Activated CD4-positive, alpha-beta T cell treated with anti-CD3 and anti-CD28 coated beads, Interleukin-2, amount 50 U/mL, for 48 hours (primary cell): ENCODE measurements around the gene TYW1B.
"Not testable (repeated sequence)": the region's sequence is repeated elsewhere in the genome, so short reads cannot be mapped to it uniquely, and the experiment has no call there.

Experiments
- DNase-seq, 2 experiments: peaks; one replicate each; pipeline ENCODE4 v3.0.0-alpha.2; 2020

Gene TYW1B

DNA sequence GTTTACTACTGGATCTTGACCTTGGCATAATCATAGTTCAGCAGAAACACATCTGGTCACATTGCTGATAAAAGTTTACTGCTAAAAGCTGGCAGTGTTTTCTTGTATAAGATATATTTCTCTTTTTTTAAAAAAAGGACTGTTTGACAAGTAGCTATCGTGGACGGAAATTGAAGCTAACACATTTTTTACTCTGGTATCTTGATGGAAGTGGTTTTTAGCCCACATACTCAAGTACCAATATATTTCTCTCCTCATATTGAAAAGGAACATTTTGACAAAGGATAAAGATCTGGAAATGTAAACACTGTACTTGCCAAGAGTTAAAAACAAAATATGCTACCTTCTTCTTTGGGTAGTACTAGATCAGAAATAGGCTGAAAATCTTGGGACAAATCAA lies 137.8 kb downstream of the TYW1B start:
- not testable (repeated sequence) for DNase-seq

DNA sequence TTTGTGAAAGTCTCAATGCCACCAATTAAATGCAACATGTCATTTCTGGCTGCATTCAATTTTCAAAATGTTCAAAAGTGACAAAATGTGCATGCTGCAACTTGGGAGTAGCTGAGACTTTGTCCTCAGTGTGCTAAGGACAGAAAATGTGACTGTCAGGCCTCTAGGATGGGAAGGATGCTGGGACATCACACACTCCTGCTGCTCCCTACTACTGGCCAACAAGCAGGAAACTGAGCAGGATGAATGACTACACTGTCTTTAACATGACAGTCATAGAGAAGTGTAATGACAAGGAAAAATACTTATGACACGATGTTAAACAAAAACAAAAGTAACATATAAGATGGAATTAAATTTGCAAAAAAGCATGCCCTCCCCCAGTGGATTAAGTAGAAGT lies 138.7 kb downstream of the TYW1B start:
- DNase-seq = not testable (repeated sequence)

DNA sequence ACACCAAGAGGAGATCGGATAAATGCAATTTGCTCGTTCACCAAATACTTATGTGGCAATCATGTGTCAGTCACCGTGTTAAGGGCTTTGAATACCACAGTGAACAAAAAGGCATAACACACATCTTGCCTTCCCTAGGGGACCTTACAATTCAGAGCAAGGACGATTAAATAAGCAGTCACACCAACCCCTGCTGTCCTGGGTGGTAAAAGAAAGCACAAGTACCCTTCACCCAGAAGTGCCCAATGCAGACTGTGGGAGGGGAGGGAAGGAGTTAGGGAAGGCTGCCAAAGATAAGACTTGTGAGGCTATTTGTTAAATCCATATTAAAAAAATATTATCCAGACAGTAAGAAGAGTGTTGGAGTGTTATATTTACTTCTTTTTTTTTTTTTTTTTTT lies 146.8 kb downstream of the TYW1B start:
- DNase-seq = not testable (repeated sequence)

DNA sequence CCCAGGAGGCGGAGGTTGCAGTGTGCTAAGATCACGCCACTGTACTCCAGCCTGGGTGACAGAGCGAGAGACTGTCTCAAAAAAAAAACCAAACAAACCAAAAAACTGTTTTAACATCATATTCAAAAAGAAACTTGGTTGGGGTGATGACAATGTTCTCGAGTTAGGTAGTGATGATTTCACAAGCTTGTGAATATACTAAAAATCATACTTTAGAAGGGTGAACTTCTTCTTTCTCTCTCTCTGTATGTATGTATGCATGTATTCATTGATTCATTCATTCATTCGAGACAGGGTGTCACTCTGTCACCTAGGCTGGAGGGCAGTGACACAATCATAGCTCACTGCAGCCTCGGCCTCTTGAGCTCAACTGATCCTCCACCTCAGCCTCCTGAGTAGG lies 151.1 kb downstream of the TYW1B start:
- DNase-seq = not testable (repeated sequence)

DNA sequence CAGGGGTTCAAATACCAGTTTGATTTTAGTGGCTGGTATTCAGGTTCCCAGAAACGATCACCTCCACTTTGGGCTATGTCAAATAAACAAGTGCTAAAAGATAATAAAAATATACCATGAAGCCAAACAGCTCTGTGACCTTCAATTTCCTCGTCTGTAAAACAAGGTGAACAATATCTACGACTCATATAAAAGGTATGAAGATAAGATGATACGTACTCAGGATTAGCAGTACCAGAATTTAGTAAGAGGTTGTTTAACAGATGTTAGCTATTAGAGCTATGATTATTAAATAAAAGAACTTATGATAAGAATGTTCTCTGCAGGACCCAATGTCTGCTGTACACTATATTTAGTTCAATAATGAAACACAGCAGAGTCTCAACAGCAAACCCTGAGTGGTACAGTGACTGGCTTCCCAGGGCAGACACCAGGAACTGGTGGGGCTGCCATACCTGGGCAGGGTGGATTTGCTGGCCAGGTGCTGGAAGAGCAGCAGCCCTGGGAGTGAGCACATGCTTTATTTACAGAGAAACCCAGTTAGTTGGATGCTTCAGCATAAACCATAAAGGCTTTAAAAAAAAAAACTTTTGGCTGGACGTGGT lies 151.8 kb downstream of the TYW1B start:
- not testable (repeated sequence) for DNase-seq

DNA sequence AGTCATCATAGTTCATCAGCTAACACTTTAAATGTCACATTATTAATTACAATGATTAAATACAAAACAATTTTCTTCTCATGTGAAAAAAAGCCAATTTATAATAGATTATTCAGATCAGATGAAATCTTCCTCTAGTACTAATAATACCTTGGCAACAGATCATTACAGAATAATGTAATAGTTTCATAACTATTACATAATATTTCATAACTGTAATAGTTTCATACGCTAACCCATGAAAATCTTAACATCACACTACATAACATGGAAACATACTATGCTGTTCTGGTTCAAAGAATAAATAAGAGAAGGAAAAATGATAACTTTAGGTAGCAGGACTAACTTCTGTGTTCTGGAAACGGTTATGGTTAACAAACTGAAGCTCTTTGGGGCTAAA lies 152.3 kb downstream of the TYW1B start:
- DNase-seq = not testable (repeated sequence)

DNA sequence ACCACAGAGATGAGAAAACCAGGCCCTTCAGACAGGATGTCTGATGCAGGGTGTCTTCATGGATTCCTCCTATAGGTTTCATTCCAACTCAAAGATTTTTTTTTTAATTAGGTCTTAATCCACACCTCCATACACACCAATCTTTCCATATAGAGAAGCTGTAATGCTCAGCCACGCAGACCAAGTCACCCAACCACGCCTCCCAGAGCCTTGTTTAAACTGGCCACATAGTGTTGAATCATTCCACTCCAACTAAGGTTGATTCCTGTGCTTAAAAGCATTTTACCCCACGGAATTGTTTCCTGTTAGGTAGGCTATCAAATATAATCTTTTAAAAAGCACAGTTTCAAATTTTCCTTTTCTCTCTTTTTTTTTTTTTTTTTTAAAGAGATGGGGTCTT lies 153.6 kb downstream of the TYW1B start:
- DNase-seq = no peak

DNA sequence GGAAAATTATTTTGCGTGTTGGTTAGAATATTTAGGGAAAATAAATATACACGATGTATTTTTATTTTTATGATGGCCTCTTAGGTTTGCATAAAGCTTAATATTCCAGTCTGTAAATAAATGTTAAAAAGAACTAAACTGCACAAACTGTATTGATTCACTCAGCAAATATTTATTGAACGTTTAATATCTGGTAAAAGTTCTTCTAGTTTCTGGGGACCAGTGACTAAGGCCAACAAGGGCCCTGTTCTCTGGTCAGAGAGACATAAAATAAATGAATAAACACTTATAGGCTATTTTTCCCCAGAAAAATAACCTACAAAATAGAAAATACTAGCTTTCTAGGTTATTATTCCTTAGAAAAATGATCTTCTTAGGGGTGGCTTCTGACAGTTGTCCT lies 157.2 kb downstream of the TYW1B start:
- DNase-seq = not testable (repeated sequence)

DNA sequence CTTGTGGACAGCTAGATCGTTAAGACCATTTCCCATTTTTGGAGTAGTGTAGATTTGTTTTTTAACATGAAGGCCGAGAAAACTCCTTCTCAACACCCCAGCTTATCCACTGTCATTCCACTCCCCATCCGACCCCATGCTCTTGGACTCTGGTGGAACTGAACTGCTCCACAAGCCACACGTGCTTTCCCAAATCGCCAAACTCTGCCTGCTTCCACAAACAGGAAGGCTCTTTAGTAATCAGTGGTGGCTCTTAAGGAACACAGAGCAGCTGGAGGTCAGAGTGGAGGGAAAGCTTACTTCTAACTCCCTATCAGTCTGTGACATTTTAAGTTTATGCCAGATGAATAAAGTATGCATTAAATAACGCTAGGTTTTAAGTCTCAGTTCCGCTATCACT lies 159.6 kb downstream of the TYW1B start:
- DNase-seq = not testable (repeated sequence)

DNA sequence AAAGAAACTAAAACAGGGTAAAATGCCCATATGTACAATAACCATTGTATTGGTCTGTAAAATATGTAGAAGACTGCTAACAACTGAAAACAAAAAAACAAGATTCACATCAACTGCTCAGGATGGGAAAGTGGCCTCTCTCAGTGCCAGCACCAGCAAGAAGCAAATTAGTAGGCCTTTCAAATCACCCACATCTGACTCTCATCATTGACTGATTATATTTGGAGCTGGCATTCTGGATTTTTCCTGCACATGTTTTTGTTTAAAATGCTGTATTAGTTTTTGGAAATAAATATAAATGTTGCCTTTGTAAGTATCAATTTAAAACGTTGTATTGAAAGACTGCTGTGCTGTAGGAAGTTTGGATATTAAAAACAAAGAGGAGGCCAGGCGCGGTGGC lies 161.0 kb downstream of the TYW1B start:
- DNase-seq = not testable (repeated sequence)

DNA sequence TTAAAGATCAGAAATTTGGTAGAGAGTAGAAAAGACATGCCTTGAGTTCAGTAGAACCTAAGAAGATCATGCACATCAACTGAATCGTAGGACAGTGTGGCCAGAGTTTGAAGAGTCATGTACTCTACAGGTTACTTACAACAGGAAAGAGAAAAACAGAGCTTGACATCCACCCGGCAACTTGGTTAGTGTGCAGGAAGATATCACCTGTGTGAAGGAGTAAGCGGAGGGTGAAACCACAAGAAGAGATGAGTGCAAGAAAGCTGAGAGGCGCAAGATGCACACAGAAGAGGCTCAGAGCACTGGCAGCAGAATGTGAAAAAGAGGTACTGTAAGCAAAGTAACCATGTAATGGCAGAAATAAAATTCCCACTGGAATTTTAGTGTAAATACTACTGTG lies 179.4 kb downstream of the TYW1B start:
- DNase-seq = not testable (repeated sequence)

DNA sequence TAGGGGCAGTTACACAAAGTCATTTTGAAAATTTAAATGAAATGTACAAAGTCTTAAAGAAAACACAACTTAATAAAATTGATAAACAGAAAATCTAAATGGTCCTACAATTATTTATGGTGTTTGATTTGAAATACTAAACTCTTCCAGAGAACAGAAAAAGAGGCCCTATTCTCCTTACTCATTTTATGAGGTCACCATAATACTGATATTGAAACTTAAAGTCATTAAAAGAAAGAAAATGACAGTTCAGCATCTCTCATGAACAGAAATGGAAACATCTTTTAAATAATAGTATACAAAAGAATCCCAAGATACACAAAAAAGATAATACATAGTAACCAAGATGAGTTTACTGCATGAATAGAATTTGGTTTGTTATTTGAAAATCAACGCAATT lies 184.3 kb downstream of the TYW1B start:
- not testable (repeated sequence) for DNase-seq

DNA sequence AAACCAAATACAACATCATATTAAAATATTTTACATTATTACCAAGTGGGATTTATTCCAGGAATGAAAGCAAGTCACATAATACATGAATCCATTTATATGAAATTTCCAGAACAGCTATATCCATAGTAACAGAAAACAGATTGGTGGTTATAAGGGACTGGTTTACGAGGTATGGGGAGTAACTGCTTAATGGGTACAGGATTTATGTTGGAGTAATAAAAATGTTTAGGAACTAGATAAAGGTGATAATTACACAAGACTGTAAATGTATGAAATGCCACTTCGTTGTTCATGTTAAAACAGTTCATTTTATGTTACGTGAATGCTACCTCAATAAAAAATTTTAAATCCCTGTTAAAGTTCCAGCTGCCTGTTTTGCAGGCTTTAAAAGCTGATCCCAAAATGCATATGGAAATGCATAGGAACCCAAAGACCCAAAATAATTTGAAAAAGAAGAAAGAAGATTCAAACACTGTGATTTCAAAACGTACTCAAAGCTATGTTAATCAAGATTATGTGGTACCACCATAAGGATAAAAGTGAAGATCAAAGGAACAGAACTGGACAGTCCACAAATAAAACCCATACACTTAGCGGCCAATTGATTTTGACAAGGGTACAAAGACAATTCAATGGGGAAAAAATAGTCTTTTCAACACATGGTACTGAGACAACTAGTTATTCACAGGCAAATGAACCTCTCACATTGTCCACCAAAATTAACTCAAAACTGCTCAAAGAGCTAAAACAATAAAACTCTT lies 186.3 kb downstream of the TYW1B start:
- not testable (repeated sequence) for DNase-seq

DNA sequence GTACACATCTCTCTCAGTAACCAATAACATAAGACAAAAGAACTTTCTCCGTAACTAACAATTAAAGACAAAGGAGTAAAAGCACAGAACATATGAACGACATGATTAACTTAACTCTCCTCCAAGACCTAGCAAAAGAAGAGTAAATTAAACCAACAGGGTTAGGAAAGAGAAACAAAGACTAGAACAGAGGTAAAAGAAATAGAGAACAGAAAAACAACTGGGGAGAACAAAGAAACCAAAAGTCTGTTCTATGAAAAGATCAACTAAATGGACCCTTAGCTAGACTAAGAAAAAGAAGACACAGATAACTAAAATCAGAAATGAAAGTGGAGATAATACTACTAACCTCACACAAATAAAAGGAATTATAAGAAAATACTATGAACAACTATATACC lies 187.3 kb downstream of the TYW1B start:
- DNase-seq = not testable (repeated sequence)

DNA sequence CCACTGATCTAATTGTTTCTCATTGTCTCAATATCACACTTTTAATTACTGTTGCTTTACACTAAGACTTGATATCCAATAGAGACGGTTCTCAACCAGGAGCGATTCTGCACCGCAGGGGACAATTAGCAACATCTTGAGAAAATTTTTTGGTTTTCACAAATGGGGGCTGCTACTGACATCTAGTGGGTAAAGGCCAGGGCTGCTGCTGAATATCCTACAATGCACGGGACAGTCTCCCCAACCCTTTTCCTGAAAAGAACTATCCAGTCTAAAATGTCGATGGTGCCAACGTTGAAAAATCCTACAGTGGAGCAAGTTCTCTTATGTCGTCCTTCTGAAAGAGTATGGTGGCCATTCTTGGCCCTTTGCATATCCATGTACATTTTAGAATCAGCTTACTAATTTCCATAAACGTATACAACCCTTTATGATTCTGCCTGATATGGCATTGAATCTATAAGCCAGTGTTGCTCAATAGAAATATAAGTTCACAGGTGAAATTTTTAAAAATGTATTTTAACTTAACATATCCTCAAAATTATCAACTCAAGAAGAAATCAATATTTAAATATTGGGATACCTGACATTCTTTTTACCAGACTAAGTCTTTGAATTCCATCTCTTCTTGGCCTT lies 192.6 kb downstream of the TYW1B start:
- DNase-seq = not testable (repeated sequence)

DNA sequence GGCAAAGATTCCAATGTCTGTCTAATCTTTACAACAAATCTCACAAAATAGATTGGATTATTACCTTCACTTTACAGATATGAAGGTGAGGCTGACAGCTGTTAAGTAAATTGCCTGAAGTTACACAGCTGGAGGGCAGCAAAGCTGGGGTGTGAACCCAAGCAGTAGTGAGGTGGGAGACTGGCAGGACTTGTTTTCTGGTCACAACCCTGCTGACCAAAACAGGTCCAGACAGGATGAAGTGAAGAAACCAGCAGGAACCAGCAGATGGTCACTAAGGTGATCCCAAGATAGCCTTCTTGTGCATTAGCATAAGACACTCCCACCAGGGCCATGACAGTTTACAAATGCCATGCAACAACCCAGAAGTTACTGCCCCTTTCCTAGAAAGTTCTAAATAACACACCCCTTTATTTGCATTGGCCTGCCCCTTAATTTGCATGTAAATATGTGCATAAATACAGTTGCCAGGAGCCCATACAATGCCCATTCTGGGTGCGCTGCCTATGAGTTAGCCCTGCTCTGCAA lies 195.2 kb downstream of the TYW1B start:
- DNase-seq = not testable (repeated sequence)

DNA sequence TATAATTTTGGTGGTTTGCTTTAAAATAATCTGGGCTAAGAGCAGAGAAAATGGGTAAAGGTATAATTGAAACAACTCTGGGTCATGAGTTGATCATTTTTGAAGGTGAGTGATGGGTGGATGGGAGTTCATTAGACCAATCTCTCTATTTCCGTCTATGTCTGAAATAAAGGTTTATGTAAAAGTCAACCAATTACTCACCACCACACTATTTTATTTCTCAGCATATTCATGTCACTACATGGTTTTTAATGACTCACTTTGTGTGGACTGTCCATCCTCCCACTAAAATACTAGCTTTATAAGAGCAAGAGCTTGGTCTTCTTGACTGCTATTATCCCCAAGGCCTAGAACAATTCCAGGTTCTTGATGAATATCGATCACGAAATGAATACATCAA lies 199.6 kb downstream of the TYW1B start:
- DNase-seq = not testable (repeated sequence)

DNA sequence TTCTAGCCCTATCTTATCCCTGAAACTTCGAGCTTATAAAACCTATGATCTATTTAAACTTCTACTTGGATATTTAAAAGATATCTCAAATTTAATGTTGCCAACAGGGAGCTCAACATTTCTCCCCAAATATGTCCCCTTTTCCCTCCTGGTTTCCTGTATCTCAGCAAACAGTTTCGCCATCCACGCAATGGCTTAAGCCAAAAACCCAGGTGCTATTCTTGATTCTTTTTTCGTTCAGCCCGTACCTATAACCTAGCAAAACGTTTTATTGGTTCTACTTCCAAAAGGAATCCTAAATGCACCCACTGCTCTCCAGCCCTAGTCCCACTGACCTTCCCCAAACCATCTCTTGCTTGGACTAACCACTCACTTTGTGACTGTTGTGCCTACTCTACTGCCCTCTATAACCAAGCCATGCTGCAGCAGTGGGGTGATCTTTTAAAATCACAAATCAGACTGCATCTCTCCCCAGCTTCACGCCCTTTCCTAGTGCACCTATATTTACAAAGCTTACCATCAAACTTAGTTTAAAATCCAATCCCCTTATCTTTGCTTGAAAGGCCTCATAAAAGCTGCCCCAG lies 201.5 kb downstream of the TYW1B start:
- not testable (repeated sequence) for DNase-seq

DNA sequence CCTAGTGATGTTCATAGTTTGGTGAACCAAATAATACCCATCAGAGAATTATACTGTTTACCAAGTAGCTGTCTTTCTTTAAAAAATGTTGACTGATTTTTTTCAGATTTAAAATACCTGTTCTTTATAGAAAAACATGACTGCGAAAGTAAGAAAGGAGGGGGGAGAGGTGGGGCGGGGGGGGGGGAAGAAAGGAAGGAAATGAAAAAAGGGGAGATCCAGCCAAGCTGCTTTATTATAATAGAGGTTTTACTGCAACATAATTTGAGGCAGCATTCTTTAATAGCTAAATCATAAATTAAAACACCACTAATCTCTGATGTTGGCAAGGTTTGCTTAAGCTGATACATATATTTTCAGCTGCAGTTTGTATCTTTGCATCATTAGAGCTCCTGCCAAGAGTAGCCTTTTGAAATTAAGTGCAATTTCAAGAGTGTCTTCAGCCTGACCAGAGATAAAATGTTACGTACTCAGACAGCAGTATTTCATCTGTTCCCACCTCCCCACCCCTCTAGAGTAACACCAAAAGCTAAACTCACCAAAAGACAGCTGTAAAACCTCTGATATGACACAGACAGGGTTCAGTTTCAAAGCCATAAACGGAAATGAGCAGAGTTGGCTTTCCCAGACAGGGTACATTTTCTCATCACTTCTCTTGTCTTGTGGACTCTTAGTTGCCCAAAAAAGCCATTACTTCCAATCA lies 202.1 kb downstream of the TYW1B start:
- not testable (repeated sequence) for DNase-seq

DNA sequence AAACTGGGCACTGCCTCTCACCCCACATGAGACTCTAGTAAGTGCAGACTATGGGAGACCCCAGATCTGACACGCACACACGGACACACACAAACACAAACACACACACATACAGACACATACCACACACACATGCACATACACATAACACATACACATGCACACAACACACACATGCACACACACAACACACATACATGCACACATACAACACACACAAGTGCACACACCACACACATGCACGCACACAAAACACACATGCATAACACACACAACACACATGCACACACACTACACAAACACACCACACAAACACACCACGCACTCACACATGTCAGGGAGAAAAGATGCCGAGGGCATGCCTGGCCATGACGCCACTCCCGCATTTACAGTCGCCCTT lies 205.5 kb downstream of the TYW1B start:
- no peak for DNase-seq

DNA sequence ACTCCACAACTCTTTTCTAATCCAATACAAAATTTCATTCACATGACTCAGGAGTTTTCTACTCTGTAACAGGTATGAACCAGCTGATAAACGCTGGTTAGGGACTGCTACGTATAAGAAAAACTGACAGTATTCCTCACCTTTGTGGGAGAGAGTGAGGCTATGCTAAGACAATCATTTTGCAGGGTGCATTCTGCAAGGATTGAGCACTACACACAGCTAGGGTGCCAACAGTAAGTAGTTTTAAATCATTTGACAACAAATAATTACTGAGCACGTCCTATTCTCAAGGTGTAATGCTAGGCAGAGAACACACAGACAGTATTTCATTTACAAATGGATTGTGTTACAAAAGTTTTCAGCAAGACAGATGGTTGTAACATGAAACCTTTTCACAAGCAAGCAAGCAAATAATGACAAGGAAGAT lies 206.2 kb downstream of the TYW1B start:
- DNase-seq = not testable (repeated sequence)

DNA sequence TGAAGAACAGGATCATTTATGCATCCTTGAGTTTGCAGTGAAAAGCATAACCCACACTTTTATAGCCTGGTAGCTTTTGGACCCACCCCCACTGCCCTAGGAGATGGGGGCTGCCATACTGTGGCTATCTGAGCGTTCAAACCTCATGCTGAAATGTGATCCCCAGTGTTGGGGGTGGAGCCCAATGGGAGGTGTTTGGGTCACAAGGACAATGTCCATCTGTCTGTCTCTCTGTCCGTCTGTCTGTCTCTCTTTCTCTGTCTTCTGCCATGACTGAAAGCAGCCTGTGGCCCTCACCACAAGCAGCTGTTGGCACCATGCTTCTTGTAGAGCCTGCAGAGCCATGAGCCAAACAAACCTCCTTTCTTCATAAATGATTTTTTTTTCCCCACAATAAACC lies 207.1 kb downstream of the TYW1B start:
- not testable (repeated sequence) for DNase-seq
